Measurements from ENCODE around the gene DTX2. TPM values are rescaled to one million over a fixed set of nuclear protein-coding genes. Genes with fewer than 3 reads are reported as not detected.
"Not testable (repeated sequence)": the region's sequence is repeated elsewhere in the genome, so short reads cannot be mapped to it uniquely, and the experiment has no call there.

DTX2 gene
- polyA plus RNA-seq, 2 of the 4 experiments (the other 2 are of a cell fraction): 11.2 to 52.7 TPM

GRCh38 chr7:76503244-76503643 lies 41.7 kb downstream of the DTX2 start:
- DNase-seq (ENCODE audit: low read depth in 1 of 2, low spot score in 1 of 2); FAIRE-seq; CTCF ChIA-PET; H3K27ac ChIP-seq; H3K4me2 ChIP-seq; H3K9me3 ChIP-seq; ATAC-seq; H3K4me3 ChIP-seq; POLR2A ChIA-PET: not testable (repeated sequence)
- H3K4me1 ChIP-seq: peaks cover 26% of the 10 kb centered on the region
- 94% methylated on average over 7 of the region's 12 CpGs for WGBS (ENCODE audit: missing lambda C conversion rate)

GRCh38 chr7:76504351-76505167 lies 43.0 kb downstream of the DTX2 start:
- CTCF ChIA-PET; DNase-seq (ENCODE audit: low read depth in 1 of 2, low spot score in 1 of 2); POLR2A ChIA-PET; H3K4me3 ChIP-seq; H3K4me2 ChIP-seq; H3K9me3 ChIP-seq; FAIRE-seq: not testable (repeated sequence)
- Histone ChIP-seq H3K27ac (peak overlapping the region in 1 of 2 experiments; percentile 61; a peak in 3 of 6 replicates), H3K4me1 (peaks cover 28% of the 10 kb centered on the region)
- WGBS (ENCODE audit: missing lambda C conversion rate): 85% methylated on average over 14 of the region's 33 CpGs
- peak in 1 of 2 experiments; percentile 4; a peak in 1 of 6 replicates for ATAC-seq

GRCh38 chr7:76505168-76506080 lies 43.9 kb downstream of the DTX2 start:
- DNase-seq (ENCODE audit: low read depth in 1 of 2, low spot score in 1 of 2) (no peak), FAIRE-seq (no peak), ATAC-seq (no peak)
- Histone ChIP-seq H3K27ac (peak overlapping the region in 1 of 2 experiments; percentile 61; a peak in 3 of 6 replicates), H3K4me3 (no peak overlapping the region), H3K4me2 (no peak overlapping the region), H3K4me1 (peaks cover 37% of the 10 kb centered on the region), H3K9me3 (no peaks in the 10 kb centered on the region)
- 88% methylated on average over 31 of the region's 32 CpGs for WGBS (ENCODE audit: missing lambda C conversion rate)
- POLR2A ChIA-PET: no interaction called here
- CTCF ChIA-PET: no interaction called here
- TF ChIP-seq FOSL2 (IDR thresholded peaks at IDR 0.05) (no peak), FOSL2 (CRISPR knock-in tag; IDR thresholded peaks at IDR 0.05) (peak; percentile 30; the same call in 1 of the 2 replicates), POLR2AphosphoS2 (conservative IDR thresholded peaks at IDR 0.05; ENCODE audit: low read length) (no peak), CTCF (IDR thresholded peaks at IDR 0.05) (no peak), SMC3 (IDR thresholded peaks at IDR 0.05) (no peak)

GRCh38 chr7:76506081-76506440 lies 44.6 kb downstream of the DTX2 start:
- ATAC-seq (no peak), FAIRE-seq (no peak), DNase-seq (ENCODE audit: low read depth in 1 of 2, low spot score in 1 of 2) (no peak)
- H3K9me3 ChIP-seq: no peaks in the 10 kb centered on the region
- ChIA-PET POLR2A (no interaction called here), CTCF (no interaction called here)
- WGBS (ENCODE audit: missing lambda C conversion rate): 87% methylated on average over 5 of the region's 5 CpGs
- H3K4me1 ChIP-seq: peaks cover 39% of the 10 kb centered on the region
- H3K4me3 ChIP-seq: no peak overlapping the region
- TF ChIP-seq ZSCAN20 (CRISPR knock-in tag; IDR thresholded peaks at IDR 0.05) (no peak), FOXS1 (CRISPR knock-in tag; IDR thresholded peaks at IDR 0.05) (no peak), ESRRA (IDR thresholded peaks at IDR 0.05; ENCODE audit: borderline replicate concordance, low read length) (no peak)
- H3K27ac ChIP-seq: peak overlapping the region in 1 of 2 experiments; percentile 61; a peak in 2 of 6 replicates
- no peak overlapping the region for H3K4me2 ChIP-seq

- H3K27ac ChIP-seq; ATAC-seq; CTCF ChIA-PET; POLR2A ChIA-PET; H3K9me3 ChIP-seq; H3K4me2 ChIP-seq; FAIRE-seq; DNase-seq (ENCODE audit: low read depth in 1 of 2, low spot score in 1 of 2); H3K4me3 ChIP-seq: not testable (repeated sequence)
- H3K4me1 ChIP-seq: peaks cover 36% of the 10 kb centered on the region
- 95% methylated on average over 8 of the region's 8 CpGs for WGBS (ENCODE audit: missing lambda C conversion rate)
These were observed 45.1 kb downstream of the DTX2 start for GRCh38 chr7:76506643-76507042.

Data from A549 (cell line).